GM21526 (cell line): ENCODE data around the gene LMNB1.

Source experiments
- ATAC-seq: cut with Tn5 transposase; IDR thresholded peaks from one replicate; pipeline ENCODE4 v1.9.1; 2021; ENCODE audit warnings: moderate library complexity; ENCODE audit not compliant: unreplicated experiment, low FRiP score

Gene LMNB1

DNA sequence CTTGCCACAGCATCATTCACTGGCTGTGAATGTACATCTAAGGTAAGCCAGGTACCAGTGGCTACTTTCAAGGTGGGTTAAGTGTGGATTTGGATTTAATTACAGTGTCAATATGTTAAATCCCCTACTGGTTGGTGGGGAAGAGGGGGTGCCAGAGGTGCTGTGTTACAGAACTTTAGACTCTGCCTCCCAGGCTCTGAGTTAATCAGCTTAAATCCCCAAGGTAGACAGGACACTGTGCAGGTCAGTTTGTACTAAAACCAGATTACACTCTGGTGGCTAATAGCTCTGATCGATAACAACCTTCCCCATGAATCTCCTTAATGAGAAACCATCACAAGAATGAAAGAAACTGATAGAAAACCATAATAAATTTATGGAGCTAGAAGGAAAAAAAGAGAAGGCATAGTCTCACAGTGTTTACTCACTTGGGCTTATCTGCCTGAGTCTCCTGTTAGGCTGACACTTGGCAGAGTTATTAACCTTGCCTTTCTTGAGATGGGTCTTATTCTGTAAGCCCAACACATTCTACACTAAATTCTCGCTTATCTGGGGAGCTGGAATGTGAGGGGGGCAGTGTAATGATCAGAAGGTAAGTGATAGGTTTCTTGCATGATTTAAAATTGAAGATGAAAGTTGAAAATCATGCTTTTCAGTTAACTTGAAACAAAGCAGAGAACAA is 106.8 kb downstream of the LMNB1 start:
- ATAC-seq, result no peak

DNA sequence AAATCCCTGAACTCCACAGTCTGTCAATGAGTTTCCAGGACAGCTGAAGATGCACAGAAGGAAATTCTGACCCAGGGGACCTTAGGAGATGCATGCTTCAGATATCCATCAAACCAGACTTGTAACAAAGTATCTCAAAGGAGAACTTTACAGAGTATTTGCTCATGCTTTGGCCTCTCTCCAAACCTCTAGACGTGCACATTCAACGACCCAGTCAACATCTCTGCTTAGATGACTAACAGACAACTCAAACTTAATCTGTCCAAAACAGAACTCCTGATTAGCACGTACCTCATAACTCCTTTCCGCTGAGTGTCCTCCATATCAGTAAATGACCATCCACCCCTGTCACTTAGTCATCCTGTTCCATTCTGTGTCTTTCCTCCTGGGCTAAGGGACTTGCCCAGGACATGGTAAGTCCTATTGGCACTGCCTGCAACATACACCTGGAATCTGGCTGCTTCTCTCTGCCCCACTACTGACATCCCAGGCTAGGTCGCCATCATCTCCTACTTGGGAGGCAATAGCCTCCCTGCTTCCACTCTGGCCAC is 107.4 kb downstream of the LMNB1 start:
- ATAC-seq, result no peak
